ENCODE data around the gene DUSP3.

DNA sequence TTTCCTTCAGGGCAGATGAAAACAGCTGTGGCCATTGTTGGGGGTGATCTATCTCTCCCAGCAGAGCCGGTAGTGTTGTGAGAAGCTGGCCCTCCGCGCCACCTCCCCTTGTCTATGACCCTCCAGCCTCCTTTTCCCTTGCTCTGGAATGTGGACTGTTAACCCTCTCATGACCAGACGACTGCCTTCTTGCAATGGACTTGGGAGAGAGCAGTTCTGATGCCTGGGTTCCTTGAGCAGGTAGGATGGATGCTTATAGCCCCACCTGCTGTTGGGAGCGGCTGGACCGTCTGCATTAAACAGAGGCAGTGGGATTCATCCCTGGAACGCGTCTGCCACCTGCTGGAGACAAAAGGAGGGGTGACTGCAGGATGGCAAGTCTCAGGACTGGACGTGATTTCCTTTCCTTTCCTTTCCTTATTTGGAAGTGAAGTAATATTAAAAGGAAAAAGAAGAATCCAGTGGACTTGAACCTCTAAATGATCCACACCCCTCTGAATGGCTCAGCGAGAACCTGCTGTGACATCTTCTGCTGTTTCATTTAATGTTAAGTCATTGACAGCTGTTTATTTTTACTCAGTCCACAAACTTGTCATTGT is 18.4 kb downstream of the DUSP3 start:
- TF ChIP-seq EP300 (IDR thresholded peaks at IDR 0.05) (no peak), POLR2AphosphoS5 (IDR thresholded peaks at IDR 0.05) (peak in 1 of 2 donors; percentile 75)
- TF ChIP-seq, protein P1, sequence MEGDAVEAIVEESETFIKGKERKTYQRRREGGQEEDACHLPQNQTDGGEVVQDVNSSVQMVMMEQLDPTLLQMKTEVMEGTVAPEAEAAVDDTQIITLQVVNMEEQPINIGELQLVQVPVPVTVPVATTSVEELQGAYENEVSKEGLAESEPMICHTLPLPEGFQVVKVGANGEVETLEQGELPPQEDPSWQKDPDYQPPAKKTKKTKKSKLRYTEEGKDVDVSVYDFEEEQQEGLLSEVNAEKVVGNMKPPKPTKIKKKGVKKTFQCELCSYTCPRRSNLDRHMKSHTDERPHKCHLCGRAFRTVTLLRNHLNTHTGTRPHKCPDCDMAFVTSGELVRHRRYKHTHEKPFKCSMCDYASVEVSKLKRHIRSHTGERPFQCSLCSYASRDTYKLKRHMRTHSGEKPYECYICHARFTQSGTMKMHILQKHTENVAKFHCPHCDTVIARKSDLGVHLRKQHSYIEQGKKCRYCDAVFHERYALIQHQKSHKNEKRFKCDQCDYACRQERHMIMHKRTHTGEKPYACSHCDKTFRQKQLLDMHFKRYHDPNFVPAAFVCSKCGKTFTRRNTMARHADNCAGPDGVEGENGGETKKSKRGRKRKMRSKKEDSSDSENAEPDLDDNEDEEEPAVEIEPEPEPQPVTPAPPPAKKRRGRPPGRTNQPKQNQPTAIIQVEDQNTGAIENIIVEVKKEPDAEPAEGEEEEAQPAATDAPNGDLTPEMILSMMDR (IDR thresholded peaks at IDR 0.05) = peak in 2 of 3 experiments; percentile 97 to 100

All from esophagus muscularis mucosa (tissue), 4 donors.